ENCODE results near the gene LDHAL6B. TPM values are rescaled to one million over a fixed set of nuclear protein-coding genes. Genes with fewer than 3 reads are reported as not detected.

Gene LDHAL6B
- polyA plus RNA-seq, 1 donor (not counting 4 experiments of a cell fraction or from before 2014, with no cell fraction given): not detected

DNA sequence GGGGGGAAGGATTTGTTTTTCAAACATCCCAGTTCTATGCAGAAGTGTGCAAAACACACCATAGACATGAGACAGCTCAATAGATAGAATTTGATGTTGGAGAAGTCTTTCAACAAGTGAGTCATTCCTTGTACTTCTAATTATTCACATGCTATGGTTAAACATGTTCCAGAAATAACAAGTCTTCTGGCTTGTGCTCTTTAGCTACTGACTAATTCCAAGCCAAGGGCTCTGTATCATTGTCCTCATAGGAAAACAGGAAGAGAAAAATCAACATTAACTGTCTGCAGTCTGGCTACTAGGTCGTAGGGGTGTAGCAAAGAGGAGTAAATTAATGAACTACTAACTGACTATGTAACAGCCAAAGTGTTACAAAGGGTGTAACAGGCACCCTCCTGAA, 25.8 kb downstream of the LDHAL6B start:
- H3K27me3 ChIP-seq (ENCODE audit: control insufficient read depth, extremely low read depth, insufficient read depth, low read length): no peaks in the 10 kb centered on the region
- H3K4me3 ChIP-seq (ENCODE audit: control insufficient read depth in 2 of 3, extremely low read depth in 1 of 3, insufficient read depth in 2 of 3, low read depth in 1 of 3, low read length in 3 of 3): no peak overlapping the region
- H4K20me1 ChIP-seq (ENCODE audit: control insufficient read depth, extremely low read depth, insufficient read depth, low read length): peaks cover 6% of the 10 kb centered on the region
- H3K36me3 ChIP-seq (ENCODE audit: control insufficient read depth in 2 of 2, extremely low read depth in 1 of 2, insufficient read depth in 2 of 2, low read length in 2 of 2): peaks cover 20 to 24% of the 10 kb centered on the region in 2 experiments
- dilution Hi-C loops (cut with MboI; ENCODE audit: extremely low pct_ligation_motif_present, low sequenced_read_pairs): no loop called here
- H3K79me2 ChIP-seq (ENCODE audit: control insufficient read depth, insufficient read depth, low read length): peaks cover 11% of the 10 kb centered on the region
- no peaks in the 10 kb centered on the region for H3K9me1 ChIP-seq (ENCODE audit: control insufficient read depth, extremely low read depth, insufficient read depth, low read length)
- no peak overlapping the region for H2AFZ ChIP-seq (ENCODE audit: control insufficient read depth, low read length)
- H3K27ac ChIP-seq (ENCODE audit: control insufficient read depth, insufficient read depth, low read length): peak overlapping the region; percentile 49
- H3K4me1 ChIP-seq (ENCODE audit: control insufficient read depth, extremely low read depth, insufficient read depth, low read length): peaks cover 7% of the 10 kb centered on the region
- no peaks in the 10 kb centered on the region for H3K9me3 ChIP-seq (ENCODE audit: control insufficient read depth, low read depth, low read length)
- H3K9ac ChIP-seq (ENCODE audit: control insufficient read depth, extremely low read depth, insufficient read depth, low read length): no peak overlapping the region
- FAIRE-seq: peak; percentile 74
- no peak for TF ChIP-seq EZH2 (IDR thresholded peaks at IDR 0.05; ENCODE audit: low read length)
- TF ChIP-seq, protein P1, sequence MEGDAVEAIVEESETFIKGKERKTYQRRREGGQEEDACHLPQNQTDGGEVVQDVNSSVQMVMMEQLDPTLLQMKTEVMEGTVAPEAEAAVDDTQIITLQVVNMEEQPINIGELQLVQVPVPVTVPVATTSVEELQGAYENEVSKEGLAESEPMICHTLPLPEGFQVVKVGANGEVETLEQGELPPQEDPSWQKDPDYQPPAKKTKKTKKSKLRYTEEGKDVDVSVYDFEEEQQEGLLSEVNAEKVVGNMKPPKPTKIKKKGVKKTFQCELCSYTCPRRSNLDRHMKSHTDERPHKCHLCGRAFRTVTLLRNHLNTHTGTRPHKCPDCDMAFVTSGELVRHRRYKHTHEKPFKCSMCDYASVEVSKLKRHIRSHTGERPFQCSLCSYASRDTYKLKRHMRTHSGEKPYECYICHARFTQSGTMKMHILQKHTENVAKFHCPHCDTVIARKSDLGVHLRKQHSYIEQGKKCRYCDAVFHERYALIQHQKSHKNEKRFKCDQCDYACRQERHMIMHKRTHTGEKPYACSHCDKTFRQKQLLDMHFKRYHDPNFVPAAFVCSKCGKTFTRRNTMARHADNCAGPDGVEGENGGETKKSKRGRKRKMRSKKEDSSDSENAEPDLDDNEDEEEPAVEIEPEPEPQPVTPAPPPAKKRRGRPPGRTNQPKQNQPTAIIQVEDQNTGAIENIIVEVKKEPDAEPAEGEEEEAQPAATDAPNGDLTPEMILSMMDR (optimal IDR thresholded peaks at IDR 0.05 in 1 of 3, IDR thresholded peaks at IDR 0.05 in 1 of 3, conservative IDR thresholded peaks at IDR 0.05 in 1 of 3; ENCODE audit: extremely low read depth in 1 of 3, insufficient read depth in 2 of 3, low read length in 3 of 3): no peak
- DNase-seq (ENCODE audit: low read depth, low spot score): no peak
- no peak overlapping the region for H3K4me2 ChIP-seq (ENCODE audit: control insufficient read depth, extremely low read depth, insufficient read depth, low read depth, low read length)

DNA sequence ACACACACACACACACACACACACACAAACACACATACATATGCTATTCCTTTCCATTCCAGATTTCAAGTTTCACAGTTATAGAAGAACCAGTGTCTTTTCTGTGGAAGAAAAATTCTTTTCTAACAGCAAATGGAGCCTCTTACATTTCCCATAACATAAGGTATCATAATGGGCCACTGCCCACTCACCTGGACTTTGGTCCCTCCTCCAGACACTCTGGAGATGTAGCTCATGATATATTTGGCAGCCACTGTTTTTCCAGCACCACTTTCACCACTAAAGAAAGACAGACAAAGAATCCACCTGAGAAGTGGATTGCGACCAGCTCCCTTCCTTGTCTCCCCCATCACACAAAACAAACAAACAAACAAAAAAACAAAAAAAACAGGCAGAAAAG, 29.8 kb downstream of the LDHAL6B start:
- no peak overlapping the region for H3K27ac ChIP-seq (ENCODE audit: control insufficient read depth, insufficient read depth, low read length)
- H3K9me1 ChIP-seq (ENCODE audit: control insufficient read depth, extremely low read depth, insufficient read depth, low read length): no peaks in the 10 kb centered on the region
- peaks cover 29% of the 10 kb centered on the region for H3K79me2 ChIP-seq (ENCODE audit: control insufficient read depth, insufficient read depth, low read length)
- DNase-seq (ENCODE audit: low read depth, low spot score): no peak
- peaks cover 7% of the 10 kb centered on the region for H3K4me1 ChIP-seq (ENCODE audit: control insufficient read depth, extremely low read depth, insufficient read depth, low read length)
- dilution Hi-C loops (cut with MboI; ENCODE audit: extremely low pct_ligation_motif_present, low sequenced_read_pairs): no loop called here
- TF ChIP-seq EZH2 (IDR thresholded peaks at IDR 0.05; ENCODE audit: low read length): no peak
- TF ChIP-seq, protein P1 (optimal IDR thresholded peaks at IDR 0.05 in 1 of 3, IDR thresholded peaks at IDR 0.05 in 1 of 3, conservative IDR thresholded peaks at IDR 0.05 in 1 of 3; ENCODE audit: extremely low read depth in 1 of 3, insufficient read depth in 2 of 3, low read length in 3 of 3): no peak
- H3K4me2 ChIP-seq (ENCODE audit: control insufficient read depth, extremely low read depth, insufficient read depth, low read depth, low read length): no peak overlapping the region
- H4K20me1 ChIP-seq (ENCODE audit: control insufficient read depth, extremely low read depth, insufficient read depth, low read length): peaks cover 6% of the 10 kb centered on the region
- no peak overlapping the region for H2AFZ ChIP-seq (ENCODE audit: control insufficient read depth, low read length)
- no peak overlapping the region for H3K4me3 ChIP-seq (ENCODE audit: control insufficient read depth in 2 of 3, extremely low read depth in 1 of 3, insufficient read depth in 2 of 3, low read depth in 1 of 3, low read length in 3 of 3)
- no peaks in the 10 kb centered on the region for H3K27me3 ChIP-seq (ENCODE audit: control insufficient read depth, extremely low read depth, insufficient read depth, low read length)
- peaks cover 9 to 20% of the 10 kb centered on the region in 2 experiments for H3K36me3 ChIP-seq (ENCODE audit: control insufficient read depth in 2 of 2, extremely low read depth in 1 of 2, insufficient read depth in 2 of 2, low read length in 2 of 2)
- no peak overlapping the region for H3K9ac ChIP-seq (ENCODE audit: control insufficient read depth, extremely low read depth, insufficient read depth, low read length)
- no peak for FAIRE-seq
- H3K9me3 ChIP-seq (ENCODE audit: control insufficient read depth, low read depth, low read length): no peaks in the 10 kb centered on the region

Data from keratinocyte (primary cell).